ENCODE data around the gene KCNMB2.

KCNMB2 gene

GRCh38 chr3:178673529-178673928 is 137.3 kb downstream of the KCNMB2 start:
- TF ChIP-seq CTCF (IDR thresholded peaks at IDR 0.05), result no peak
- Histone ChIP-seq H3K27ac (no peak overlapping the region), H3K27me3 (no peaks in the 10 kb centered on the region), H3K4me1 (ENCODE audit: control insufficient read depth in 1 of 2, insufficient read depth in 1 of 2, low read depth in 1 of 2, low read length in 1 of 2) (peaks cover 3 to 13% of the 10 kb centered on the region in 2 experiments), H3K4me3 (ENCODE audit: low read depth in 1 of 2, low read length in 1 of 2) (no peak overlapping the region), H3K9me3 (no peaks in the 10 kb centered on the region), H3K36me3 (no peaks in the 10 kb centered on the region)

GRCh38 chr3:178676077-178676476 is 139.8 kb downstream of the KCNMB2 start:
- H3K9me3 ChIP-seq, result no peaks in the 10 kb centered on the region
- no peak overlapping the region for H3K27ac ChIP-seq
- no peak overlapping the region for H3K4me3 ChIP-seq (ENCODE audit: low read depth in 1 of 2, low read length in 1 of 2)
- TF ChIP-seq CTCF (IDR thresholded peaks at IDR 0.05), result no peak
- H3K4me1 ChIP-seq (ENCODE audit: control insufficient read depth in 1 of 2, insufficient read depth in 1 of 2, low read depth in 1 of 2, low read length in 1 of 2), result peaks cover 3 to 9% of the 10 kb centered on the region in 2 experiments
- no peaks in the 10 kb centered on the region for H3K36me3 ChIP-seq
- H3K27me3 ChIP-seq, result no peaks in the 10 kb centered on the region

GRCh38 chr3:178676942-178677790 is 140.9 kb downstream of the KCNMB2 start:
- Histone ChIP-seq H3K9me3 (no peaks in the 10 kb centered on the region), H3K36me3 (no peaks in the 10 kb centered on the region), H3K4me1 (ENCODE audit: control insufficient read depth in 1 of 2, insufficient read depth in 1 of 2, low read depth in 1 of 2, low read length in 1 of 2) (no peaks in the 10 kb centered on the region), H3K27me3 (no peaks in the 10 kb centered on the region), H3K27ac (no peak overlapping the region), H3K4me3 (ENCODE audit: low read depth in 1 of 2, low read length in 1 of 2) (no peak overlapping the region)
- no peak for TF ChIP-seq CTCF (IDR thresholded peaks at IDR 0.05)

GRCh38 chr3:178677961-178678360 is 141.7 kb downstream of the KCNMB2 start:
- H3K36me3 ChIP-seq, result no peaks in the 10 kb centered on the region
- no peaks in the 10 kb centered on the region for H3K27me3 ChIP-seq
- no peaks in the 10 kb centered on the region for H3K9me3 ChIP-seq
- no peak overlapping the region for H3K4me3 ChIP-seq (ENCODE audit: low read depth in 1 of 2, low read length in 1 of 2)
- H3K27ac ChIP-seq, result no peak overlapping the region
- no peaks in the 10 kb centered on the region for H3K4me1 ChIP-seq (ENCODE audit: control insufficient read depth in 1 of 2, insufficient read depth in 1 of 2, low read depth in 1 of 2, low read length in 1 of 2)
- no peak for TF ChIP-seq CTCF (IDR thresholded peaks at IDR 0.05)

- no peaks in the 10 kb centered on the region for H3K36me3 ChIP-seq
- H3K9me3 ChIP-seq, result no peaks in the 10 kb centered on the region
- no peak overlapping the region for H3K4me3 ChIP-seq (ENCODE audit: low read depth in 1 of 2, low read length in 1 of 2)
- H3K27me3 ChIP-seq, result no peaks in the 10 kb centered on the region
- H3K4me1 ChIP-seq (ENCODE audit: control insufficient read depth in 1 of 2, insufficient read depth in 1 of 2, low read depth in 1 of 2, low read length in 1 of 2), result no peaks in the 10 kb centered on the region
- H3K27ac ChIP-seq, result no peak overlapping the region
- no peak for TF ChIP-seq CTCF (IDR thresholded peaks at IDR 0.05)
These were observed 143.8 kb downstream of the KCNMB2 start for GRCh38 chr3:178680037-178680436.
